Tibial artery (tissue), 4 donors: ENCODE data around the gene RPS6KA6.

Experiments
- DNase-seq, 2 donors: peaks; one replicate each; pipeline ENCODE4 v3.0.0-alpha.2; 2019
- H3K27ac ChIP-seq, 2 donors: fragments of 200-600 bp; sonication (generic) in 1 of 2; 1 replicate in 1 of 2; 2 replicates in 1 of 2; pipeline ENCODE4 v1.5.1; 2018 to 2019; ENCODE audit warnings: mild to moderate bottlenecking in 1 of 2
- H3K27me3 ChIP-seq, 2 donors: fragments of 200-600 bp; sonication (generic) in 1 of 2; one replicate each; pipeline versions ENCODE4 v1.5.1 to v1.6.0; 2016 to 2019
- H3K36me3 ChIP-seq, 3 donors: fragments of 200-600 bp; sonication (generic) in 2 of 3; one replicate each; pipeline ENCODE4 v1.5.1; 2016 to 2019; ENCODE audit warnings: mild to moderate bottlenecking in 2 of 3
- H3K4me1 ChIP-seq, 4 donors: fragments of 200-600 bp; sonication (generic) in 2 of 4; 1 replicate in 3 of 4; 2 replicates in 1 of 4; pipeline ENCODE4 v1.5.1; 2016 to 2019
- H3K4me3 ChIP-seq, 2 donors: fragments of 200-600 bp; sonication (generic) in 1 of 2; 1 replicate in 1 of 2; 2 replicates in 1 of 2; pipeline ENCODE4 v1.5.1; 2018 to 2019; ENCODE audit warnings: mild to moderate bottlenecking in 2 of 2
- H3K9me3 ChIP-seq, 3 donors: fragments of 200-600 bp; sonication (generic) in 1 of 3; one replicate each; pipeline ENCODE4 v1.5.1; 2016 to 2019
- intact Hi-C: fragments of 100-400 bp; cut with DNase I; formaldehyde crosslinking; loops from one replicate; pipeline ENCODE4 v1.15.0; 2023; ENCODE audit warnings: low total_unique reads
- TF ChIP-seq, protein P1 (sequence below), 2 experiments: fragments of 200-600 bp in 1 of 2; fragments of 450-650 bp in 1 of 2; IDR thresholded peaks; one replicate each; pipeline ENCODE4 v1.5.1; 2017 to 2019; ENCODE audit warnings: antibody characterized with exemption in 2 of 2, mild to moderate bottlenecking in 1 of 2, moderate library complexity in 1 of 2

The RPS6KA6 gene

DNA sequence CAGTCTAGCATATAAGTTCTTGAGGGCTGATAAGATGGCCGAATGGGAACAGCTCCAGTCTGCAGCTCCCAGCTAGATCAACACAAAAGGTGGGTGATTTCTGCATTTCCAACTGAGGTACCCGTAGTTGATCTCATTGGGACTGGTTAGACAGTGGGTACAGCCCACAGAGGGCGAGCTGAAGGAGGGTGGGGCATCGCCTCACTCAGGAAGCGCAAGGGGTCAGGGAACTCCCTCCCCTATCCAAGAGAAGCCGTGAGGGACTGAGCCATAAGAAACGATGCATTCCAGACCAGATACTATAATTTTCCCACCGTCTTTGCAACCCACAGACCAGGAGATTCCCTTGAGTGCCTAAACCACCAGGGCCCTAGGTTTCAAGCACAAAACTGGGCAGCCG is 109.0 kb downstream of the RPS6KA6 start:
- H3K4me3 ChIP-seq = no peak overlapping the region
- peaks cover 0 to 4% (median 0%) of the 10 kb centered on the region in 4 donors for H3K4me1 ChIP-seq
- TF ChIP-seq, protein P1, sequence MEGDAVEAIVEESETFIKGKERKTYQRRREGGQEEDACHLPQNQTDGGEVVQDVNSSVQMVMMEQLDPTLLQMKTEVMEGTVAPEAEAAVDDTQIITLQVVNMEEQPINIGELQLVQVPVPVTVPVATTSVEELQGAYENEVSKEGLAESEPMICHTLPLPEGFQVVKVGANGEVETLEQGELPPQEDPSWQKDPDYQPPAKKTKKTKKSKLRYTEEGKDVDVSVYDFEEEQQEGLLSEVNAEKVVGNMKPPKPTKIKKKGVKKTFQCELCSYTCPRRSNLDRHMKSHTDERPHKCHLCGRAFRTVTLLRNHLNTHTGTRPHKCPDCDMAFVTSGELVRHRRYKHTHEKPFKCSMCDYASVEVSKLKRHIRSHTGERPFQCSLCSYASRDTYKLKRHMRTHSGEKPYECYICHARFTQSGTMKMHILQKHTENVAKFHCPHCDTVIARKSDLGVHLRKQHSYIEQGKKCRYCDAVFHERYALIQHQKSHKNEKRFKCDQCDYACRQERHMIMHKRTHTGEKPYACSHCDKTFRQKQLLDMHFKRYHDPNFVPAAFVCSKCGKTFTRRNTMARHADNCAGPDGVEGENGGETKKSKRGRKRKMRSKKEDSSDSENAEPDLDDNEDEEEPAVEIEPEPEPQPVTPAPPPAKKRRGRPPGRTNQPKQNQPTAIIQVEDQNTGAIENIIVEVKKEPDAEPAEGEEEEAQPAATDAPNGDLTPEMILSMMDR (IDR thresholded peaks at IDR 0.05) = no peak
- no peaks in the 10 kb centered on the region for H3K36me3 ChIP-seq
- no peak for DNase-seq
- no peaks in the 10 kb centered on the region for H3K27me3 ChIP-seq
- no peak overlapping the region for H3K27ac ChIP-seq
- H3K9me3 ChIP-seq = peaks cover 0 to 21% (median 20%) of the 10 kb centered on the region in 3 donors
- intact Hi-C loops = no loop called here

DNA sequence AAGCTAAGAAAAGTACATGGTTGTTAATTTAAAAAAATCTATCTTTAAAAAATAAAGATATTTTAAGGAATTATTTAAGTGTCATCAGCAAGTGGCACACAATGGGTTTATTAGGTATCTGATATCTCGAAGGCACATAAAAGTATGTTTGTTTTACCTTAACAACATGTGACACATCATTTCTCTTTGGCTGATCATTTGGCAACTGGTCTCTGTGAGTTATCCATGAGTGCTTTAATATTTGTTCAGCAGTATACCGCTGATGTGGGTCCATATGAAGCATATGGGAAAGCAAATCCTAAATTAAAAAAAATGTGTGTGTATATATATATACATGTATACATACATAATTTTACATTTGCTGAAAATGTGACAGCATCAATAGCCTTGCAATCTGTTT is 123.2 kb downstream of the RPS6KA6 start:
- Histone ChIP-seq H3K27ac (no peak overlapping the region), H3K9me3 (peaks cover 0 to 8% (median 0%) of the 10 kb centered on the region in 3 donors), H3K4me3 (no peak overlapping the region), H3K27me3 (no peaks in the 10 kb centered on the region), H3K4me1 (no peaks in the 10 kb centered on the region), H3K36me3 (no peaks in the 10 kb centered on the region)
- TF ChIP-seq, protein P1 (IDR thresholded peaks at IDR 0.05) = no peak
- DNase-seq = no peak
- intact Hi-C loops = no loop called here

DNA sequence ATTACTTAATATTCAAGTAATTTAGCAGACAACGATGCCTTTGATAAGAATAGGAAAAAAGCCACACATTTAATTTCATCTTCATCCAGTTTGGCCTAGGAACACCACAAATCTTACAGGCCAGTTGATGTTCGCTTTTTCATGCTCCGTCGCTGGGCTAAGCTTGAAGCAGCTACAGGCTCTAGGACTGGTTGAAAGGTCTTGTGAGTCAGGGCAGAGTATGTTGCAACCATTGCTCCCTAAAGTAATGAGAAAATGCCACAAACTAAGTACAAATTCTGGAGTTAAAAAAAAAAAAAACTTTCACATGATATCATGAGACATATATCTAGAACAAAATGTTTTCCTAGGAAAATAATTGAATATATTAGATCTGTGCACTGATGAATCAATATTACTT is 123.8 kb downstream of the RPS6KA6 start:
- H3K9me3 ChIP-seq = peaks cover 0 to 8% (median 0%) of the 10 kb centered on the region in 3 donors
- DNase-seq = no peak
- H3K4me3 ChIP-seq = no peak overlapping the region
- no peaks in the 10 kb centered on the region for H3K27me3 ChIP-seq
- intact Hi-C loops = no loop called here
- no peak overlapping the region for H3K27ac ChIP-seq
- TF ChIP-seq, protein P1 (IDR thresholded peaks at IDR 0.05) = no peak
- H3K4me1 ChIP-seq = no peaks in the 10 kb centered on the region
- no peaks in the 10 kb centered on the region for H3K36me3 ChIP-seq

DNA sequence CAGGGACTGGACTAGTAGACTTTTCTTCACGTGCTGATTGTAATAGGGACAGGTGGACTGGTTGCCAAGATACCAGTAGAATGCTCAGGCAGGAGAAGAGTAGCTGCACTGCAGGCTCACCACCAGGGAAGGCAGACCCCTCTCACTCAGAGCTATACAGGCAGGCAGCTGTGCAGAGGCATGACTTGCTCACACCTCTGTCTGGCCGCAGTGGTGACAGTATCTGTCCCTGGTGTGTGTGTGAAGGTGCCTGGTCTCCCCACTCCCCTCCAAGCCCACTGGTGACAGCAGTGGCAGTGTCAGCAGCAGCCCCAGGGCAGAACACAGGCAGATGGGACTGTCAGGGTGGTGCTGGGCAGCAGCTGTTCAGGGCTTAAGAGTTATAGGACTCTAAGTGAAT is 140.7 kb downstream of the RPS6KA6 start:
- H3K4me3 ChIP-seq = no peak overlapping the region
- TF ChIP-seq, protein P1 (IDR thresholded peaks at IDR 0.05) = no peak
- no peak for DNase-seq
- no peak overlapping the region for H3K27ac ChIP-seq
- no peaks in the 10 kb centered on the region for H3K27me3 ChIP-seq
- H3K4me1 ChIP-seq = no peaks in the 10 kb centered on the region
- intact Hi-C loops = no loop called here
- no peaks in the 10 kb centered on the region for H3K9me3 ChIP-seq
- H3K36me3 ChIP-seq = no peaks in the 10 kb centered on the region

DNA sequence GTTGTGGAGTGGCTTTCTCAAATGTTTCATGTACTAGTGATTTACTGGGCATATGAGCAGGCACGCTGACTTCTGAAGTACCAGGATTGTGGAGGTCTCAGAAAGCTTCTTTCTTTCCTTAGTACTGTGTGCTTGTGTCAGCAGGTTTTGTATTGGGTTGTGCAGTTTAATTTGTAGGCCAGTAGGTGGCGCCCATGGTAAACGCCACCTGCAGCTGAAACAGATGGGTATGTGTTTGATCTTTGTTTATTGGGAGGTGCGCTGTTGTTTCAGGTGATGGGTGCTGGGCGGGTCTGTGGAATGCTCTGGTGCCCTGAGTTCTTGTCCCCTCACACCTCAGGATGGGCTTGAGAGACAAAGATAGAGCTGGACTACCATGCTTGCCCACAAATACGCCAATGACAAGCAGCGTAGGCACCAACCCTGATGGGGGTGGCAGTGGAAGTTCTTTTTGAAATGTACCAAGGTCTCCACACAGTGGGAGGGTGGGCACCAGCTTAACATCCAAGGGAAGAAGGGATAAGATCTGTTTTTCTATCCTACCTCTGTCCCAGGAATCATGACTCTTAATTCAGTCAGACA is 141.5 kb downstream of the RPS6KA6 start:
- H3K27ac ChIP-seq = no peak overlapping the region
- H3K9me3 ChIP-seq = no peaks in the 10 kb centered on the region
- TF ChIP-seq, protein P1 (IDR thresholded peaks at IDR 0.05) = peak; percentile 42 to 45
- H3K4me1 ChIP-seq = no peaks in the 10 kb centered on the region
- intact Hi-C loops = no loop called here
- no peaks in the 10 kb centered on the region for H3K27me3 ChIP-seq
- no peak for DNase-seq
- no peak overlapping the region for H3K4me3 ChIP-seq
- no peaks in the 10 kb centered on the region for H3K36me3 ChIP-seq

DNA sequence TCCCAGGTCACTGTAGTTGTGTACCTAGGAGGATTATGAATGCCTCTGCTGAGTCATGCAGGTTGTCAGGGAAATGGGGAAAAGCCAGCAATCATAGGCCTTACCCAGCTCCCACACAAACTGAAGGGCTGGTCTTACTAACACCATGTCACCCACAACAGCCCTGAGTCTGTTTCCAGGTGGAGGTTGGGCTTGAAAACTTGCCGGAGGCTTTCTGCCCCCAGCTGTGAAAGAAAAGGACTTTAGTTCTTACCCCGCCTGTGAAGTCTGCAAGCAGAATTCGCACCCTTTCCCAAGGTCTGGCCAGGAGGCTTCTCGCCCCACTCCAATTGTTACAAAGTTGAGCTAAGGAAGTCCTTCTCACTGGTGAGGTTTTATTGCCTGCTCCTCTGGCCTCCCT is 143.9 kb downstream of the RPS6KA6 start:
- no peaks in the 10 kb centered on the region for H3K9me3 ChIP-seq
- H3K36me3 ChIP-seq = no peaks in the 10 kb centered on the region
- H3K4me1 ChIP-seq = no peaks in the 10 kb centered on the region
- no peaks in the 10 kb centered on the region for H3K27me3 ChIP-seq
- DNase-seq = no peak
- TF ChIP-seq, protein P1 (IDR thresholded peaks at IDR 0.05) = no peak
- intact Hi-C loops = no loop called here
- no peak overlapping the region for H3K27ac ChIP-seq
- no peak overlapping the region for H3K4me3 ChIP-seq
